Right cardiac atrium (tissue), 5 donors: Measurements from ENCODE around the gene TFAP2A. TPM values are rescaled to one million over a fixed set of nuclear protein-coding genes. Genes with fewer than 3 reads are reported as not detected.

ENCODE experiments used
- ATAC-seq, 2 donors: fragments of 200-7000 bp; cut with Tn5 transposase; one replicate each; pipeline versions ENCODE4 v1.8.0 to v1.9.1; 2020; ENCODE audit warnings: moderate library complexity in 2 of 2, mild to moderate bottlenecking in 1 of 2
- DNase-seq, 3 donors: peaks; one replicate each; pipeline ENCODE4 v3.0.0-alpha.2; 2020
- H3K27ac ChIP-seq: one replicate; pipeline ENCODE4 v1.5.1; 2013; ENCODE audit warnings: mild to moderate bottlenecking, low read length, control low read depth, moderate library complexity
- H3K27me3 ChIP-seq: one replicate; pipeline ENCODE4 v1.6.1; 2013; ENCODE audit not compliant: control insufficient read depth, insufficient read depth
- H3K4me1 ChIP-seq: one replicate; pipeline ENCODE4 v1.6.1; 2013; ENCODE audit warnings: low read length; ENCODE audit not compliant: control insufficient read depth, insufficient read depth
- H3K4me3 ChIP-seq: one replicate; pipeline ENCODE4 v1.5.1; 2013; ENCODE audit warnings: low read length, control low read depth
- H3K9me3 ChIP-seq: one replicate; pipeline ENCODE4 v1.6.1; 2013; ENCODE audit warnings: low read length; ENCODE audit not compliant: control insufficient read depth
- WGBS: extraction: QIAGEN DNeasy Blood & Tissue Kit; methylation state at CpG from one replicate; pipeline ENCODE4 v1.1.7; 2013; 5-methylcytosine and 5-hydroxymethylcytosine counted together
- intact Hi-C, 4 donors: fragments of 100-400 bp; cut with DNase I; formaldehyde crosslinking; loops; one replicate each; pipeline versions ENCODE4 v1.11.0 to v1.14.0; 2022 to 2023
- polyA plus RNA-seq: library from polyadenylated mRNA; stranded (reverse); fragments of 200-250 nt; gene quantifications from one replicate; pipeline ENCODE4 v1.2.3, GENCODE V29; 2013
- total RNA-seq, 4 donors: library from RNA; stranded (reverse); fragmentation: NEBNext Ultra II Directional; extraction: Animal tissue kit (Norgen Biotek cat#: 25700); gene quantifications; one replicate each; pipeline ENCODE4 v1.2.1, GENCODE V29; 2021
- donor health status: healthy with polysubstance abuse.
- donor health status: DM: no; HTN: yes; CAD: no.
- donor health status: DM: no; HTN: no; CAD: no.
- donor health status: DM: no; HTN: yes; CAD: no; lungs with severe emphysema.
- donor health status: DM: yes; HTN: yes; CAD: no.

The TFAP2A gene
- total and polyA plus RNA-seq, 5 donors, result 0.53 to 1.6 (median 0.71) TPM

- WGBS, result 31% methylated on average over 31 of the region's 31 CpGs
- peaks cover 5% of the 10 kb centered on the region for H3K27me3 ChIP-seq
- H3K9me3 ChIP-seq, result no peaks in the 10 kb centered on the region
- DNase-seq (no peak), ATAC-seq (no peak)
- H3K27ac ChIP-seq, result no peak overlapping the region
- peaks cover 4% of the 10 kb centered on the region for H3K4me1 ChIP-seq
- intact Hi-C loops, result no loop called here
- peak overlapping the region; percentile 51 for H3K4me3 ChIP-seq
Measured at GRCh38 chr6:10404799-10405512, 9.9 kb downstream of the TFAP2A start.

GRCh38 chr6:10404107-10404798, 10.6 kb downstream of the TFAP2A start:
- intact Hi-C loops, result no loop called here
- DNase-seq, result peak; percentile 88 to 95 (median 93)
- 3% methylated on average over 87 of the region's 87 CpGs for WGBS
- no peak overlapping the region for H3K27ac ChIP-seq
- H3K4me3 ChIP-seq, result peak overlapping the region; percentile 51
- peaks cover 6% of the 10 kb centered on the region for H3K27me3 ChIP-seq
- peaks cover 4% of the 10 kb centered on the region for H3K4me1 ChIP-seq
- peak; percentile 98 to 99 for ATAC-seq
- no peaks in the 10 kb centered on the region for H3K9me3 ChIP-seq

- 6% methylated on average over 16 of the region's 16 CpGs for WGBS
- Histone ChIP-seq H3K27ac (no peak overlapping the region), H3K9me3 (no peaks in the 10 kb centered on the region), H3K4me3 (peak overlapping the region; percentile 51), H3K27me3 (peaks cover 6% of the 10 kb centered on the region), H3K4me1 (peaks cover 4% of the 10 kb centered on the region)
- no peak for ATAC-seq
- DNase-seq, result no peak
- intact Hi-C loops, result no loop called here
Measured at GRCh38 chr6:10403385-10404106, 11.3 kb downstream of the TFAP2A start.

GRCh38 chr6:10402648-10403311, 12.1 kb downstream of the TFAP2A start:
- Histone ChIP-seq H3K4me3 (no peak overlapping the region), H3K9me3 (no peaks in the 10 kb centered on the region), H3K4me1 (peaks cover 4% of the 10 kb centered on the region), H3K27ac (no peak overlapping the region), H3K27me3 (peaks cover 6% of the 10 kb centered on the region)
- 30% methylated on average over 7 of the region's 7 CpGs for WGBS
- DNase-seq, result no peak
- intact Hi-C loops, result no loop called here
- ATAC-seq, result no peak

GRCh38 chr6:10401632-10402223, 13.1 kb downstream of the TFAP2A start:
- 32% methylated on average over 4 of the region's 4 CpGs for WGBS
- Histone ChIP-seq H3K4me1 (peaks cover 4% of the 10 kb centered on the region), H3K4me3 (no peak overlapping the region), H3K27ac (no peak overlapping the region), H3K9me3 (no peaks in the 10 kb centered on the region), H3K27me3 (peaks cover 6% of the 10 kb centered on the region)
- no peak for DNase-seq
- intact Hi-C loops, result loop anchor here in 1 of 4 donors (2.0 kb wide), 1 partner anchor 17 kb away; no protein-coding TSS in a partner anchor
- ATAC-seq, result no peak

- H3K4me1 ChIP-seq, result peaks cover 4% of the 10 kb centered on the region
- WGBS, result 23% methylated on average over 9 of the region's 9 CpGs
- H3K27ac ChIP-seq, result no peak overlapping the region
- DNase-seq (no peak), ATAC-seq (no peak)
- H3K4me3 ChIP-seq, result no peak overlapping the region
- intact Hi-C loops, result loop anchor here in 1 of 4 donors (2.0 kb wide), 1 partner anchor 16 kb away; no protein-coding TSS in a partner anchor
- H3K9me3 ChIP-seq, result no peaks in the 10 kb centered on the region
- H3K27me3 ChIP-seq, result peaks cover 6% of the 10 kb centered on the region
Measured at GRCh38 chr6:10401004-10401536, 13.8 kb downstream of the TFAP2A start.

GRCh38 chr6:10400330-10400729, 14.5 kb downstream of the TFAP2A start:
- Histone ChIP-seq H3K9me3 (no peaks in the 10 kb centered on the region), H3K27me3 (peaks cover 6% of the 10 kb centered on the region), H3K4me1 (peaks cover 4% of the 10 kb centered on the region), H3K27ac (no peak overlapping the region), H3K4me3 (no peak overlapping the region)
- no peak for ATAC-seq
- WGBS, result 46% methylated on average over 8 of the region's 8 CpGs
- no peak for DNase-seq
- intact Hi-C loops, result loop anchor here in 1 of 4 donors (2.0 kb wide), 1 partner anchor 16 kb away; no protein-coding TSS in a partner anchor

GRCh38 chr6:10399451-10399850, 15.4 kb downstream of the TFAP2A start:
- DNase-seq (no peak), ATAC-seq (no peak)
- intact Hi-C loops, result no loop called here
- Histone ChIP-seq H3K27me3 (peaks cover 6% of the 10 kb centered on the region), H3K27ac (no peak overlapping the region), H3K4me1 (peaks cover 4% of the 10 kb centered on the region), H3K4me3 (no peak overlapping the region), H3K9me3 (no peaks in the 10 kb centered on the region)
- WGBS, result 88% methylated on average over 2 of the region's 2 CpGs

- 28% methylated on average over 20 of the region's 20 CpGs for WGBS
- H3K4me1 ChIP-seq, result peaks cover 2% of the 10 kb centered on the region
- no peak overlapping the region for H3K4me3 ChIP-seq
- H3K9me3 ChIP-seq, result no peaks in the 10 kb centered on the region
- ATAC-seq (no peak), DNase-seq (no peak)
- intact Hi-C loops, result no loop called here
- H3K27ac ChIP-seq, result no peak overlapping the region
- H3K27me3 ChIP-seq, result peaks cover 7% of the 10 kb centered on the region
Measured at GRCh38 chr6:10398446-10399218, 16.2 kb downstream of the TFAP2A start.
